Stimulated activated CD4-positive, alpha-beta T cell treated with anti-CD3 and anti-CD28 coated beads, Interleukin-1b, Interleukin-23, amount 100 ng/mL, for 4 hours (primary cell): ENCODE results near the gene NTN1.

Experiments used
- DNase-seq, 2 donors: peaks; one replicate each; pipeline ENCODE4 v3.0.0-alpha.2; 2020; ENCODE audit warnings: low read depth in 2 of 2

NTN1 gene

DNA sequence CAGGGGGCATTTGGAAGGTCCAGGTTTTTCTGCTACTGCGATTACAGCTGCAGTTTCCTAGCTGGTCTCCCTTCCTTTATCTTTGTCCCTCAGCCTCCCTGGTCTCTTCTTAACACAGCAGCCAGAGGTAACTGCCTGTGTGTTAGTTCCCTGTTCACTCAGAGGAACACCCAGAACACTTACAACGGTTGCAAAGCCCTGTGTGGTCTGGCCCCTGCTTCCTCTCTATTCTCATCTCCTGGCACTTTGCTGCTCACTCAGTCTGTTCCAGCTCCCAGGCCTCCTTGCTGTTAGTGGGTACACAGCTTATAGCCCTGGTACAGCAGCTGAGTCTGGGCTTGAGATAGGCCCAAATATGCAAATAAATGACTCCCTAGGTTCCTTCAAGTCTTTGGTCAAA is 16.4 kb downstream of the NTN1 start:
- DNase-seq: no peak

DNA sequence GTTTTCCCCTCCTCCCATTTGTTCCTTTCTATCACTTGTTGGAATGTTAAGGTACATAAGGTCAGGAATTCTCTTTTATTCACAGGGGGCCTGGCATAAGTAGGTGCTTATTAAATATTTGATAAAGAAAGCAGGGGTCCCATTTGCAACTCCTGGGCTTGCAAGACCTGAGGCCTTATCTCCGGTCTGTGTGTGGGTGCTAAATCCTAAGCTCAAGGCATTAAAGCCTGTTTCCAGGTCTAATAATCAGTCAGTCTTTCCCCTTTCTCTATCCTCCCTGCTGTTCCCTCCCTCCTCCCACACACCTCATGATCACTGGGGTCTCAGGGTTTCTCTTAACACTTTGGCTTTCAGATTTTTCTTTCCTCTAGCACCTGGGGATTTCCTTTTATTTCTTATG is 17.1 kb downstream of the NTN1 start:
- DNase-seq: no peak

DNA sequence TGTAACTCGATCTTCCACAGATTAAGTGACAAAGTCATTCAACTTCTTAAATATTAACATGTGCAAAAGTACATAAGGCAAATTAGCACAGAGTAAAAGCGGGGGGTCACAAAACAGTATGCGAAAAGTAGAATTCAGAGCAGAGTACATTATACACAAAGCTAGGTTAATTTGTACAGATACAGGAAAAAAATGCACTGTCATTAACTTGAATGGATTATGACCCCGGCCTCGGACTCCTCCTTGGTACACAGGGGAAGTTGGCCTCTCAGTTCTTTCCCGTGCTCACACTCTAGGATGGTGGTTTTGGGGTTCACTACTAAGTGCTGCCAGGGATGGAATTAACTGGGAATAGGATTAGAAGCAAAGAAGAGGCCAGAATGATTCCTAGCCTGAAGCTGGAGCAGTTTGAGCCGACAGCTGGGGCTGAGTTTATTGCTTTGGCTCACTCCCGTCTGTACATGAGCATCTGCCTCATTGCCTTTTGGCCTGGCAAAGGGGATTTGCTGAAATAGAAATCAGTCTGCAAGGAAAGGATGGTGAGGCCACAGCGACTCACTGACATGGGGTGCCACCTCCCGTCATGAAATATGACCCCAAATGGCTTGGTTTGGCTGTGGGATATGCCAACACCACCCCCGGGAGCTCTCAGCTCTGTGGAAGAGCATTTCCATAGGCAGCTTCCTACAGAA is 23.6 kb downstream of the NTN1 start:
- DNase-seq: no peak

DNA sequence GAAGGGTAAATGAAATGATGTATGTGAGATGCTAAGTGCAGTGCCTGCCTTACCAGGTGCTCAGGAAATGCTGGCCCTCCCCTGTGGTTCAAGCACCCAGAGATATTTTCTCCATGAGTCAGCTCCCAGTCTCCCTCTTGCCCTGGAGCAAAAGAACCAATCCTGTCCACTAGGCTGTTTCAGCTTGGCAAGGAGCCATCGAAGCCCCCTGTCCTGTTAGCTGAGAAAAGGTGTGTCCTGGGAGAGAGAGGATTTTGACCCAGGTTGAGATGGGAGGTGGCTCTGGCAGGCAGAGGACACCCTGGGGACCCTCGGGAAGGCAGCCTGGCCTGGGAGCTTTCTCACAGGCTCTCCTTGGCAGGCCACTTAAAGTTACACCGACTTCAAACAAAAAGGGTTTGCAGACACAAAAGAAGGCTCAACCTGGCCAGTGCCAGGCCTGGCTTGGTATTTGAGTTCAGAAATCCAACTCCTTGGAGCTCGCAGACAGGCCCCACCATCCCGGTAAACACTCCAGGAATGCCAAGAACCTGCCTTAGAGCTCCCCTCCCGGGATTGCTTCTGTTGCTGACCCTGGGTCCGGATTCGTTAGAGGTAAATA is 29.6 kb downstream of the NTN1 start:
- DNase-seq: no peak

DNA sequence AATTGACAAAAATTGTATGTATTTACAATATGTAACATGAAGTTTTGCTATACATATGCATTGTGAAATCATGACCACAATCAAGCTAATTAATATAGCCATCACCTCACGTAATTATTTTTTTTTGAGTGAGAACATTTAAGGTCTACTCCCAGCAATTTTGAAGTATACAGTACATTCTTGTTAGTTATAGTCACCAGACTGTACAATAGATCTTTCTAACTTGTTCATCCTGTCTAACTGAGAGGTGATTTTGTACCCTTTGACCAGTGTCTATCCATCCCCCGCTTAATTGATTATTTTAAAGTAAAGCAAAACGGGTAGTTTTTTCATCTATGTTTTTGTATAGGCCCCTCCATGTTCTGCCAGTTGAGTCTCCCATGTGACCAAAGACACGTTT is 30.3 kb downstream of the NTN1 start:
- DNase-seq: no peak

DNA sequence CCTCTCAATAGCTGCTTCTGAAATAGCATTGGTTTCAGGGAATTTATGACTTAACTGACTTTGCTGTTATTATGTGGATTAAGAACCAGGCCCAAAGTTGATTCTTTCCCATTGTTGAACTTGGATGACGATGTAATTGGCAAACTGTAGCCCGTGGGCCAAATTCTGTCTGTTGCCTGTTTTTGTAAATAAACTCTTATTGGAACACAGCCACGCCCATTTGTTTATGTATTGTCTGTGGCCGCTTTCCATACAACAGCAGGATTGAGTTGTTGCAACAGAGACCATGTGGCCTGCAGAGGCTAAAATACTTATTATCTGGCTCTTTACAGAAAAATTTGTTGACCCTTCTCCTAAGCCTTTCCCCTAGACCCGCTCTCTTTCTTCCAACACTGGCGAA is 31.6 kb downstream of the NTN1 start:
- DNase-seq: no peak

DNA sequence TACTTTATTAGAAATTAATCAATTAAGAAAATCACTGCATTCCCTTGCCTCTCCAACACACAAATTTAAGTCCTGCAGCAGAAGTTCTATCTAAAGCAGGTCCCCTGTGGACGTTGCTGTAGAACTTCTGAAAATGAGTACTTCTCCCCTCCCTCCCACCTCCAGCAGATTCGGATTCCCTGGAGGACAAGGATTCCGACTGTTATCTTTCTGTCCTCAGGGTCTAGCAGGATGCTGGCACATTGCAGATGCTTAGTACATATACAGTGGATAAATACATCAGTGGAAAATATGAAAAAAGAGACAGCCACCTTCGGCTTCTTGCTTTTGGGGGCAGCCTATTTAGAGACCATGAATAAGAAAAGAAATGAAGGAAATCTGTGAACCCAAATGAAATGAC is 32.1 kb downstream of the NTN1 start:
- no peak for DNase-seq

DNA sequence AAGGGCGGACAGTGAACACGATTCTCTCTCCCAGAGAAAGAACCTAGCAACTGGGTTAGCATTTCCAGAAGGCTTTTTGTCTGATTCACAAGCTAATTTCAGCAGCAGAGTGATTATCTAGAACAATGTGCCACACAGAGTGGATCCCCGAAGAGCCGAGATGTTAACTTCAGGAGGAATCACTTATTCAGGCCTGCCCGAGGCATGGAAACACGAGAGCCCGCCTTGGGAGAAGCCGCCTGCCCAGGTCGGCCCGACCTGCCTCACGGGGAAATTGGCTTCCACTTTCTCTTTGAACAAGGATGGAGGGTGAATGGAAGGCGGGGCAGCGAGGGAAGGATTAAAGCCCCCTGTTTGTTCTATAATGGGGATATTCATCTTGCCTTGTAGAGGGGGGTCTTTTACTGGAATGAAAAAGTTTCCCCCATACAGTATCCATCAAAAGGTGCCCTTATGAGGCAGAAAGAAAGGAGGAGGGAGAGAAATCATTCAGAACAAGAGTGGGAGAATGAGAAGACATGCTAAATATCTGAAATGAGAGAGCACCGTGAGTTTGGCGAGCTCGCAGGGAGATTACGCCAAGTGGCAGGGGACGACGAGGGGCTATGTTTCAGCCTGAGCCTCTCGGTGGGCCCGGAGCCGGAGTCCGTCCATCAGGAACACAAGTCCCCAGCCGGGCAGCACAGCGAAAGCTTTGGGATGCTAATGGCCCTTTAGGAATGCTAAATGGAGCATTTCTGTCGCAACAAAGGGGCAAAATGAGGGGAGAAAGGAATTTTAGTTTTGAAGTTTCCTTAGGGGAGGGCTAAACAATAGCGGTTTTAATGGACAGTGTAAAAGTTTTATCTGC is 33.0 kb downstream of the NTN1 start:
- DNase-seq: no peak

DNA sequence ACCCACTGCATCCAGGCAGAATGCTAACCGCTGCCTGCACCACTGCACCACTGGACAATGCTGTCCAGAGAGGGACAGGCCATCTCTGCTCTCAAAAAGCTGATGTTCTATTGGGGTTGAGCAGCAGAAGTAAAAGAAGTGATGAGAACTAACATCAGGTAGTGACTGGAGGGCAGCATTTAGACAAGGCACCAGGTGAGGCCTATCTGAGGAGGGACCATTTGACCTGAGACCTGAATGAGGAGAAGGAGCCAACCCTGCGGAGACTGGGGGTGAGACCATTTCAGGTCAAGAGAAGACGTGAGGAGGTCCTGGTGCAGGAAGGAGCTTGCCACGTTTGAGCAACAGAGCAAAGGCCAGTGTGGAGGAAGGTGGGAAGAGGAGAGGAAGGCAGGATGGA is 34.0 kb downstream of the NTN1 start:
- DNase-seq: no peak

DNA sequence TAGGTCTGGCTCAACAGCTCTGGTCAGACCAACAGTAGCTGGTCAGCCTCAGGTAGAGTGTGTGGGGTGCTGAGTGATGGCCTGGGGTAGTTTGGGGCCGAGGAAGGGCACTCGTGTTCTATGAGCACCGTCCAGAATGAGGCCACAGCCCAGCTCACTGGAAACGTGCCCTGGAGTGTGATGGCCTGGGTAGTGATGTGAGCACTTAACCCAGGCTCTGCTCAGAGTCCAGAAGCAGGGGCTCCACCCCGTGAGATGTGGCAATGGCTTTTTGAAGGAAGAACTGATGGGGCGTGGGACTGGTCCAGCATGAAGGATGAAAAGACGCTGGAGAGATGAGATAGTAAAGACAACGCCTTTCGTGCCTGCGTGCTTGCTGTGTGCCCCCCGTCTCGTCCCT is 35.3 kb downstream of the NTN1 start:
- no peak for DNase-seq

DNA sequence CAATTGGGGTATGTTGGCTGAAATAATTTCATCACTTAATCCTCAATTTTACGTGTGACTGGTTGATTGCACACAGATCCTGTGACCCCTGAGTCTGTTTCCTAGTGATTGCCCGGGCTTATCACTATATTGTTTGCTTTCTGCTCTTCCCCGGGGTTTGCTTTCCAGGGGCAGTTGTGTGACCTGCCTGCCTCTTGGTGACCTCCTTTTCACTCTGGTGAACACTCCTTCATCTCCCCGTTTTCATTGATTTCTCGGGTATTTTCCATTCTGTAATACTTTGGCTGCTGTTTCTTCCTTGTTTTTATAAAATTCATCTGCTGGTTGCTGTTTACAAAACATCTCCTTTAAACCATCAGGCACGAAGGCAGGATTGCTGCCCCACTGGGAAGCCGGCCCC is 36.0 kb downstream of the NTN1 start:
- no peak for DNase-seq

DNA sequence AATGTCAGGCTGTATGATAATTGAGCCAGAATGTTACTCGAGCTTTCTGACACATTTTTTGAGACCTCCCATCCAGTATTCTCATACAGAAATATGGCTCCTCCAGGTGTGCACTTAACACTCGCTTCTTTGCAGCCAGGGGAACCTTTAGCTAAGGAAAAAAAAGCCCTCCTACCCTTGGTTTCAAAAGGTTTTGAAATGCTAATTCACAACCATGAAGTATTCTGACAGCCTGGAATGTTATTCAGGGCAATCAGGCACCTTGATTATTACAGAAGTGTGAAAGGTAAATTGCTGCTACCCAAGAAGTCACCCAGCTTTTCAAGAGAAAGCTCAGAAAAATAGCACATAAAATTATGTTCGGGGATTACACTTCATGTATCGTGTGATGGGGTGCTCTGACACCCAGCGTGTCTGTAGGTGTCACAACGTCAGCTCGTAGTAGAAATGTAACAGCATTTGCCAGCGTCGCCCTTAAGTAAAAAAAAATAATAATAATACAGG is 41.1 kb downstream of the NTN1 start:
- DNase-seq: no peak

DNA sequence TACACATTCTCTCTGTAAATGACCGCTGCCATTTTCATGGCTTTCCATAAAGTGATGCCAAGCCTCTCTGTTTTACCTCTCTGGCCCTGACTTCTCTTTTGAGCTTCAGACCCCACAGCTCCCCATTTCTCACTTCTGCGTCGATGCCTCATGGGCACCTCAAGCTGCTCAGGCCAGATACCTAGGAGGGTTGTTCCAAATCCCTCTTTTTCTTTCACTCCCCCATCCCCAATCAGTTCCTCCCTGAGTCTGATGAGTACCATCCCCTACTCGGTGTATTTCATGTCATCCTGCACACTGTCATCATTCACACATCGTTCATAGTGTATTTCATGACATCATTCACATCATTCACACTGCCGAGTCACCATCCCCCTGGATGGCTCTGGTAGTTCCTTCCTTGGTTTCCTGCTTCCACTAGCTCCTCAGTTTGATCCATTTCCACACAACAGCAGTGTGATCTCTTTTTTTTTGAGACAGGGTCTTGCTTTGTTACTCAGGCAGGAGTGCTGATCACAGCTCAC is 43.1 kb downstream of the NTN1 start:
- DNase-seq: no peak

DNA sequence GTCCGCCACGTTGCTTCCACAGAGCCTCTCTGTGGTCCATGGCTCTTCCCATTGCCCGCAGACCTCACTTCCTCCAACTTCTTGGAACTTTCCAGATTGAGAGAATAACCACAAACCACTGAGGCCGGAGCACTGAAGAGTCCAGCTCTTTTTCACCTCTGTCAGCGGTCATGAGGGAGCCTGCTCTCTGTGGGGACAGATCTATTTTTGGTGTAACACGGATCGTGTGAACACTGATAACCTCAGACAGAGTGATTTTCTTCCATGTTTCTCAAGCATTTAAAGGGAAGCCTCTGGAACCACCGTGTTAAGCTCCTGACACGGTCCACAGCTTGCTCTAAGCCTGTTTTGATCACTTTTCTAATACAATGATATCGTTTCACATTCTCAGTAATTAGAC is 49.7 kb downstream of the NTN1 start:
- no peak for DNase-seq

DNA sequence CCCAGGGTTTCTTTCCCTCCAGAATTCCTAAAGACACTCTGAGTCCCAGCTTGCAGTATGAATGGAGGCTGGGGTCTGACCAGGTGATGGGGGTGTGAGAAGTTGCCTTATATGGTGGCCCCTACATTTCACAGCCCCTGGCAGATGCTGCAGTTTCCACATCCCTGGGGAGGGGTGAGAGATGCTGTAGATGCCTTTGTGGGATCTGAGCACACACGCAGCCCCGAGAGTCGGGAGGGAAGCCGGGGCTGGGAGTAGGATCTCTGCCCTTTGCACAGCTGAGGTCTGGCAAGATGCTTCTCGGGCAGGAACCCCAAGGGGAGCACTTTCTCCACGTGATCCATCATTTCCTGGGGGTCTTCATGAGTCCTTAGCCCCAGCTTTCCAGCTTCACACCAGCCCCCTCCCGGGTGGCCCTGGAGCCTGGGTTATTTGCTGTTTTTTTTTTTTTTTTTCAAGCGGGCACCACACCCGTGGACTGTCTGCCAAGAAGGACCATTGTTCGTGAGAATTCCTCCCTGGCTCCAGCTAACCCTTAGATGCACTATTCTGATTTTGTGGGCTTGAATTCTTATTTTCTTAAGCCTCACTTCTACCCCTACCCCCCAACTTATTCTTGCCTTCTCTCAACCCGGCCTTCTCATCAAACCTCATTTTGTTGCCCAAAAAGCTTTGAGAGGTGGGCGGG is 50.6 kb downstream of the NTN1 start:
- no peak for DNase-seq

DNA sequence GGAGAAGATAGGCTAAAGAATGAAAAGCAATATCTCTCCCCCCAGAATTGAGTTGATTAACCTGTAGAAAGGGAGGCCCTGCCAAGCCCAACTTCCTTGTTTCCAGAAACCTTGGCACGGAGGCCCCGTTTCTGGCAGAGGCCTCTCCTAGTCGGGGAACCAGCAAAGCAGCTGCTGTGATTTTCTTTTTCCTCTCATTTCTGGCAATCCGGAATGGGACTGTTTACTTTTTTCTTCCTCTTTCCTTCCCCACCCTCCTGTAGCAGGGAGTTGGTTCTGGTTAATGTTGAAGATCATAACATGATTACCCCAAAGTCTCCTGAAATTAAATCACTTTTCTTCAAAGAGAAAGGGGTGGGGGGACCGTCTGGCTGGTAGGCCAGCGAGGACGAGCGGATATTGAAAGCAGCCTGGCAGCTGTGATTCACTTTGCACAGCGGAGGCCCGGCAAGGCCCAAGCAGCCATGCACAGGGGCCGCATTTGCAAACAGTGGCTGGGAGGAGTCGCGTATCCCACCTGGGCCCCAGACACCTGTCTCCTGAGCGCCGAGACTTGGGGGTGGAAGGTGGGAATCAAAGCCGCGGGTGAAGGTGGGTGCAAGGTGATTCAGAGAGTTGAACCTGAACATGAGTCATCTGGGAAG is 51.5 kb downstream of the NTN1 start:
- DNase-seq: no peak

DNA sequence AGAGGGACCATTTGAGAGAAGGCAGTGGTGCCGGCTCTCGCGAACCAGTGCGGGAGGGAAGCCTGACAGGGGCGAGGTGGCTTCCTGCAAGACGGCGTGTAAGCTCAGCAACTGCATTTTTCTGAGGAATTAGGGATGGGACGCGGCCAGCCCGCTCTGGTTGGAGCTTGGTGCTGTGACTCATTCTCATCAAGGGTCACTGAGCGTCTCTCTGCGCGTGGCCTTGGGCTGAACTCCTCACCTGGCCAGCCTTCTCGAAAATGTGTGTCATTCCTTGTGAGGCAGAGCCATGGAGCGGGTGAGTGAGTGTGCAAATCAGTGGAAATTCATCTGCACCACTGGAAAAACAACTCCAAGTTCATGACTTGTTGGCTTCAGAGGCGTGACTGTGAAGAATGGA is 52.8 kb downstream of the NTN1 start:
- DNase-seq: no peak

DNA sequence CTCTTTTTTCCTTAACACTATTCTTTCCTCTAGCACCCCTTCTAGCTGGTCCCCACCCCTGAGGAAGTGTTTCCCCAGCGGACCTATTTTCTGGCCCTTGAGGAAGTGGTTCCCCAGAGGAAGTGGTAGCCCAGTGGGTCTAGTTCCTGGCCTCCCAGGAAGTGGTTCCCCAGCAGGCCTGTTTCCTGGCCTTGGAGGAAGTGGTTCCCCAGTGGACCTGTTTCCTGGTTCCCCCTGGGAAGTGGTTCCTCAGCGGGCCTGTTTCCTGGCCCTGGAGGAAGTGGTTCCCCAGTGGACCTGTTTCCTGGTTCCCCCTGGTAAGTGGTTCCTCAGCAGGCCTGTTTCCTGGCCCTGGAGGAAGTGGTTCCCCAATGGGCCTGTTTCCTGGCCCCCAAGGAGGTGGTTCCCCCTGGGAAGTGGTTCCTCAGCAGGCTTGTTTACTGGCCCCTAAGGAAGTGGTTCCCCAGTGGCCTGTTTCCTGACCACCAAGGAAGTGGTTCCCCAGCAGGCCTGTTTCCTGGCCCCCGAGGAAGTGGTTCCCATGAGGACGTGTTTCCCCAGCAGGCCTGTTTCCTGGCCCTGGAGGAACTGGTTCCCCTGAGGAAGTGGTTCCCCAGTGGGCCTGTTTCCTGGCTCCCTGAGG is 58.3 kb downstream of the NTN1 start:
- DNase-seq: no peak

DNA sequence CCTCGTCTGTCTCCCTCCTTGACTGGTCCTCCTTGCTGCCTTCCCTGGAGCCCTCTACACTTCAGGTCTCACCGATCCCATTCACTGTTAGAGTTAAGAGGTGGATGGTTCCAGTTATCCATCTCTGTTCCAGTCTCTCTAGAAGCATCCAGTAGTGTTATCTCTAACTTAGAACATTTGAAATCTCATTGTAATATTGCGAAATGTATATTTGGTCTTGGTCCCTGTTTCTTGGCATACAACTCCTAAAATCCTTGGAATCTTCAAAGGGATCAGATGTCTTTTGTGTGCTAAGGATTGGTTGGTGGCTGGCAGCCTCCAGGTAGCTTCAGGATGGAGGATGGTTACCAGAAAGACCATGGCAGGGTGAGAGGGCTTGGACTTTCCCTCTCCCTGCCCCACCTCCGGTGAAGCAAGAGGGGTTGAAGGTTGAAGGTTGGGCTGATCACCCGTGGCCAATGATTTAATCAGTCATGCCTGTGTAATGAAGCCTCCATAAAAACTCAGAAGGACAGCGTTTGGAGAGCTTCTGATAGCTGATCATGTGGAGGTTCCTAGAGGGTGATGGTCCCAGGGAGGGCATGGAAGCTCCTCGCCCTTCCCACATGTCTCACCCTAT is 59.1 kb downstream of the NTN1 start:
- no peak for DNase-seq

DNA sequence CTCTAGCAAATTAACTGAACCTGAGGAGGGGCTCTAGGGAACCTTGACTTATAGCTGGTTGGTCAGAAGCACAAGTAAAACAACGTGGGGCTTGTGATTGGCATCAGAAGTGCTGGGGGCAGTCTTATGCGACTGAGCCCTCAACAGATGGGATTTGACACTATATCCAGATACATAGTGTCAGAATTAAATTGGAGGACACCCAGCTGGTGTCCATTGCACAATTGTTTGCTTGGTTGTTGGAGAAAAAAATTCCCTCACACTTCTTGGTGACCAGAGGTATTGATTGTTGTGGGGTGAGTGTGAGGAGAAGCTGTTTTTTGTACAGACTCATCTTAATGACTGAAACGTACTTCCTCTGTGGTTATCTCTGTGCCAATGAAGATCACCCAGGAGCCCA is 59.7 kb downstream of the NTN1 start:
- no peak for DNase-seq

DNA sequence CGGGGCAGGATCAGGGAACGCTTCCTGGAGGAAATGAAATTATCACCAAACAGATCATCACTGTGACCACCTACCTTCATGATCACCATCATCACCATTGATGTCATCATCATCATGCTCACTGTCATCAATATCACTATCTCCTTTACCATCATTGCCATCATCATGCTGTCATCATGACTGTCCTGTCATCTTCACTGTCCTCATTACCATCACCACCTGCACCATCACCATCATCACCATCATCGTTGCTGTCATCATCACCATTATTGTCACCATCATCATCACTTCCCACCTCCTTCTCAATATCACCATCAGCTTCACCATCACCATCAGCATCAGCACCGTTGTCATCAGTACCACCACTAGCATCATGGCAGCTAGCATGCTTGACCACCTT is 65.3 kb downstream of the NTN1 start:
- DNase-seq: no peak
